HCT116 (cell line): ENCODE data around the gene SERTAD3. TPM values are rescaled to one million over a fixed set of nuclear protein-coding genes. Genes with fewer than 3 reads are reported as not detected.
A peak's percentile ranks its signal among the peaks of the same experiment; 100 is the strongest.

Source experiments
- ATAC-seq: fragments of 200-7000 bp; cut with Tn5 transposase; 2 replicates; pipeline ENCODE4 v1.9.1; 2020; ENCODE audit warnings: mild to moderate bottlenecking, moderate library complexity
- BruUV-seq: library from RNA; stranded (reverse); fragments of 400-500 nt; replicated peaks from 2 replicates; lab custom pipeline; 2021; lab: Mats Ljungman, UMichigan
- CTCF ChIA-PET: fragments of 300-600 bp; sonication (Branson Sonifier 250); formaldehyde crosslinking; loops from one replicate; lab custom pipeline; 2021; ENCODE audit warnings: antibody characterized with exemption; lab: Charles Lee
- POLR2A ChIA-PET: fragments of 300-600, 350-600 bp; sonication (Branson Sonifier 250); formaldehyde crosslinking; loops from one replicate; lab custom pipeline; 2021; ENCODE audit warnings: antibody characterized with exemption; lab: Charles Lee
- RAD21 ChIA-PET, 2 experiments: fragments of 300-600 bp; sonication (Branson Sonifier 250); formaldehyde crosslinking; loops; one replicate each; lab custom pipeline; 2023; ENCODE audit warnings: low total read pairs in 2 of 2; ENCODE audit not compliant: uncharacterized antibody in 2 of 2, unreplicated experiment in 2 of 2, low non-redundant PET in 1 of 2; lab: Charles Lee
- DNase-seq: peaks from one replicate; pipeline ENCODE4 v3.0.0-alpha.2; 2010; ENCODE audit warnings: low read depth, low spot score
- H2AFZ ChIP-seq: fragments of 200-600 bp; shearing (Covaris generic), sonication (generic); 2 replicates; pipeline ENCODE4 v1.6.1; 2017; ENCODE audit warnings: low read depth, mixed run types, mixed read lengths, antibody characterized with exemption, low read length; ENCODE audit not compliant: poor library complexity, severe bottlenecking
- H3K27ac ChIP-seq: 2 replicates; pipeline ENCODE4 v1.5.1; 2012; ENCODE audit warnings: low read depth, low read length
- H3K27me3 ChIP-seq: fragments of 200-600 bp; sonication (generic); 2 replicates; pipeline ENCODE4 v1.6.1; 2016; ENCODE audit warnings: mixed run types, low read length, mixed read lengths; ENCODE audit not compliant: insufficient read depth
- H3K36me3 ChIP-seq, 2 experiments: fragments of 200-500 bp in 1 of 2; fragments of 200-600 bp in 1 of 2; sonication (Bioruptor generic) in 1 of 2; sonication (generic) in 1 of 2; 2 replicates each; pipeline versions ENCODE4 v1.5.1 to v1.6.1; 2014 to 2016; ENCODE audit warnings: low read length in 2 of 2, inconsistent platforms in 1 of 2, mixed read lengths in 1 of 2, mixed run types in 1 of 2; ENCODE audit not compliant: insufficient read depth in 2 of 2, control insufficient read depth in 1 of 2
- H3K4me1 ChIP-seq, 2 experiments: fragments of 200-600 bp in 1 of 2; sonication (generic) in 1 of 2; 2 replicates each; pipeline versions ENCODE4 v1.5.1 to v1.6.1; 2012 to 2017; ENCODE audit warnings: low read length in 2 of 2, inconsistent platforms in 1 of 2, mild to moderate bottlenecking in 1 of 2, mixed read lengths in 1 of 2, mixed run types in 1 of 2, moderate library complexity in 1 of 2; ENCODE audit not compliant: insufficient read depth in 2 of 2, control insufficient read depth in 1 of 2
- H3K4me2 ChIP-seq: fragments of 200-600 bp; sonication (generic); 2 replicates; pipeline ENCODE4 v1.6.1; 2017; ENCODE audit warnings: mixed run types, low read length, mixed read lengths
- H3K4me3 ChIP-seq, 2 experiments: fragments of 200-600 bp in 1 of 2; sonication (generic) in 1 of 2; replicated peaks in 1 of 2; 2 replicates each; pipeline ENCODE4 v1.5.1; 2011 to 2016; ENCODE audit warnings: low read length in 2 of 2, control low read depth in 1 of 2, low read depth in 1 of 2, mild to moderate bottlenecking in 1 of 2, mixed read lengths in 1 of 2, mixed run types in 1 of 2
- H3K79me2 ChIP-seq: fragments of 200-600 bp; sonication (generic); 2 replicates; pipeline ENCODE4 v1.6.1; 2017; ENCODE audit warnings: mild to moderate bottlenecking, mixed run types, low read length, moderate library complexity, mixed read lengths; ENCODE audit not compliant: insufficient read depth
- H3K9ac ChIP-seq: fragments of 200-600 bp; sonication (generic); 2 replicates; pipeline ENCODE4 v1.6.1; 2016; ENCODE audit warnings: low read length, mixed read lengths
- H3K9me2 ChIP-seq: fragments of 200-600 bp; sonication (generic), shearing (Covaris generic); 2 replicates; pipeline ENCODE4 v1.6.1; 2017; ENCODE audit warnings: mixed run types, mild to moderate bottlenecking, moderate library complexity; ENCODE audit not compliant: insufficient read depth
- H3K9me3 ChIP-seq, 2 experiments: fragments of 200-500 bp in 1 of 2; fragments of 200-600 bp in 1 of 2; sonication (Bioruptor generic) in 1 of 2; sonication (generic) in 1 of 2; 2 replicates each; pipeline ENCODE4 v1.6.1; 2014 to 2017; ENCODE audit warnings: low read length in 2 of 2, mixed read lengths in 2 of 2, inconsistent platforms in 1 of 2, low read depth in 1 of 2, mild to moderate bottlenecking in 1 of 2, mixed run types in 1 of 2, moderate library complexity in 1 of 2; ENCODE audit not compliant: control insufficient read depth in 1 of 2, insufficient read depth in 1 of 2
- H4K20me1 ChIP-seq: fragments of 200-600 bp; sonication (generic), shearing (Covaris generic); 2 replicates; pipeline ENCODE4 v1.6.1; 2017; ENCODE audit warnings: mixed run types, mild to moderate bottlenecking, moderate library complexity; ENCODE audit not compliant: insufficient read depth
- CBX3 ChIP-seq: IDR thresholded peaks from 2 replicates; pipeline ENCODE4 v1.6.1; 2012; ENCODE audit warnings: low read depth
- CEBPB ChIP-seq: IDR thresholded peaks from 2 replicates; pipeline ENCODE4 v1.6.1; 2012; ENCODE audit warnings: low read depth
- EGR1 ChIP-seq: IDR thresholded peaks from 2 replicates; pipeline ENCODE4 v1.6.1; 2012; ENCODE audit warnings: low read depth
- EZH2 ChIP-seq: fragments of 200-600 bp; sonication (generic); IDR thresholded peaks from 2 replicates; pipeline ENCODE4 v1.6.1; 2017; ENCODE audit warnings: antibody characterized with exemption, mixed run types
- FOSL1 ChIP-seq: IDR thresholded peaks from 2 replicates; pipeline ENCODE4 v1.6.1; 2012; ENCODE audit warnings: low read depth
- POLR2A ChIP-seq: IDR thresholded peaks from 2 replicates; pipeline ENCODE4 v1.7.0; 2011; ENCODE audit warnings: borderline replicate concordance; ENCODE audit not compliant: insufficient read depth, insufficient read length; ENCODE audit errors: extremely low read depth
- POLR2AphosphoS5 ChIP-seq: IDR thresholded peaks from 2 replicates; pipeline ENCODE4 v1.6.1; 2011; ENCODE audit warnings: mild to moderate bottlenecking, low read depth, low read length, moderate library complexity
- RAD21 ChIP-seq: IDR thresholded peaks from 2 replicates; pipeline ENCODE4 v1.6.1; 2012; ENCODE audit warnings: low read depth, mild to moderate bottlenecking
- REST ChIP-seq: IDR thresholded peaks from 2 replicates; pipeline ENCODE4 v1.6.1; 2012; ENCODE audit warnings: low read depth
- SP1 ChIP-seq: IDR thresholded peaks from 2 replicates; pipeline ENCODE4 v1.6.1; 2012; ENCODE audit warnings: low read depth
- SRF ChIP-seq: IDR thresholded peaks from 2 replicates; pipeline ENCODE4 v1.6.1; 2012; ENCODE audit warnings: low read depth
- TCF7L2 ChIP-seq: IDR thresholded peaks from 2 replicates; pipeline ENCODE4 v1.7.0; 2011; ENCODE audit warnings: borderline replicate concordance, inconsistent platforms; ENCODE audit not compliant: insufficient read depth, insufficient read length; ENCODE audit errors: extremely low read depth
- YY1 ChIP-seq: IDR thresholded peaks from 2 replicates; pipeline ENCODE4 v1.6.1; 2011; ENCODE audit warnings: low read length, low read depth, moderate library complexity, mild to moderate bottlenecking; ENCODE audit not compliant: insufficient replicate concordance; ENCODE audit errors: extremely low read depth
- ZFX ChIP-seq: fragments of 450-650 bp; IDR thresholded peaks from 2 replicates; pipeline ENCODE4 v1.6.1; 2017
- ZNF274 ChIP-seq: fragments of 200-500 bp; sonication (Bioruptor generic); IDR thresholded peaks from 2 replicates; pipeline ENCODE4 v1.6.1; 2014; ENCODE audit warnings: mild to moderate bottlenecking, low read depth, low read length, inconsistent platforms
- intact Hi-C: fragments of 100-400 bp; cut with micrococcal nuclease; formaldehyde crosslinking; loops from 2 replicates; pipeline ENCODE4 v1.10.0; 2022
- total RNA-seq: library from RNA; stranded (reverse); gene quantifications from one replicate; pipeline ENCODE4 v1.2.1, GENCODE V29; 2021; ENCODE audit not compliant: unreplicated experiment

The SERTAD3 gene
- total RNA-seq, 1 experiment from 2014 or later: 32.4 TPM

DNA sequence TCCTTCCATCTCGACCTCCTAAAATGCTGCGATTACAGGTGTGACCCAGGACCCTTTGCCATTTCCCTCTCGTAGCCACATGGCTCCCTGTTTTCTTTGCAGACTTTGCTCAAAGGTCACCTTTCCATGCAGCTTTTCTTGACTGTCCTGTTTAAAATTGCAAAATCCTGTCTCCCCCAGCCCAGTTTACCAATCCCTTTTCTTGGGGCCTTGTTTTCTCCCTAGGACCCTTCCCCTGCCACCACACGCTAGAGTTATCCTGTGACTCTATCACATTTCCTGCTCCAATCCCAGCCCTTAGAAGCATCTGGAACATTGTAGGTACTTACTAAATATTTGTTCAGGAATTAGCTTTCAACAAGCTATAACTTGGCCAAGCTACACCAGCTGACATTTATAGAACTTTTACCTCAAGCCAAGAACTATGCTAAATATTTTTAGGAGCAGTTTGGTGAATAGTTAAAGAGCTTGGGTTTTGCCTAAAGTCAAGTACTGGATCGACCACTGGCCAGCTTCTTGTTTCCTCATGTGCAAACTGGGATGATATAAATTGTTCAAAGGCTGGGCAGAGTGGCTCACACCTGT lies 9.1 kb upstream of the SERTAD3 start:
- Histone ChIP-seq H3K9me3 (no peaks in the 10 kb centered on the region), H3K27ac (no peak overlapping the region), H2AFZ (no peak overlapping the region), H3K4me2 (no peak overlapping the region), H3K9me2 (no peaks in the 10 kb centered on the region), H3K36me3 (peaks cover 7 to 11% of the 10 kb centered on the region in 2 experiments), H4K20me1 (no peaks in the 10 kb centered on the region), H3K79me2 (no peaks in the 10 kb centered on the region)
- no TSS peak for BruUV-seq
- no peak for TF ChIP-seq RAD21
- no peak for TF ChIP-seq FOSL1
- no peak for TF ChIP-seq ZNF274
- no peak for TF ChIP-seq EGR1
- TF ChIP-seq, all 23 proteins: peak for 0
- ATAC-seq (no peak), DNase-seq (no peak)
- ChIA-PET RAD21 (interaction anchor here in 1 of 2 experiments (0.9 kb wide), 1 partner anchor 11 kb away, joined by 4 read pairs; no protein-coding TSS in a partner anchor), POLR2A (interaction anchor here (2.0 to 2.7 kb wide), 2 partner anchors 10 to 11 kb away, joined by 8 to 19 read pairs; partner anchors contain the start of genes BLVRB and SERTAD3), CTCF (interaction anchor here (1.3 kb wide), 1 partner anchor 11 kb away, joined by 4 read pairs; no protein-coding TSS in a partner anchor)
- H3K27me3 ChIP-seq: no peaks in the 10 kb centered on the region
- H3K4me3 ChIP-seq: no peak overlapping the region
- intact Hi-C loops: no loop called here
- H3K9ac ChIP-seq: no peak overlapping the region
- H3K4me1 ChIP-seq: peaks cover 5 to 7% of the 10 kb centered on the region in 2 experiments; a peak in 3 of 4 replicates

DNA sequence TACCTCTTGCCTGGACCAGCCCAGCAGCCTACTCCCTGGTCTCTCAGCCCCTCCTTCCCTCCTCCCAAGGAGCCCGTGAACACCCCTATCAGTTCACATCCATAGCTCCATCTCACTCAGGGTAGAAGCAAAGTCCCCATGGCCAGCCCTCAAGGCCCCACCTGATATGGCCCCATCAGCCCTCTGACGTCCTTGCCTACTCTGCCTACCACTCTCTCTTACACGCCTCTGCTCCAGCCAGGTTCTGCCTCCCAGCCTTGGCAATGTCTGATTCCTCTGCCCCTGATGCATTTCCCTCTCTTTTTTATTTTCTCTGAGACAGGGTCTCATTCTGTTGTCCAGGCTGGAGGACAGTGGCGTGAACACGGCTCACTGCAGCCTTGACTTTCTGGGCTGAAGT lies 7.9 kb upstream of the SERTAD3 start:
- no peaks in the 10 kb centered on the region for H4K20me1 ChIP-seq
- no peak overlapping the region for H3K4me2 ChIP-seq
- H2AFZ ChIP-seq: no peak overlapping the region
- no peak overlapping the region for H3K4me3 ChIP-seq
- H3K27ac ChIP-seq: no peak overlapping the region
- BruUV-seq: no TSS peak
- no peak for TF ChIP-seq ZFX
- TF ChIP-seq CBX3: no peak
- no peak for TF ChIP-seq POLR2A
- no peak for TF ChIP-seq ZNF274
- no peak for TF ChIP-seq SRF
- no peak for TF ChIP-seq EGR1
- TF ChIP-seq TCF7L2: no peak
- no peak for TF ChIP-seq FOSL1
- no peak for TF ChIP-seq YY1
- no peak for TF ChIP-seq CEBPB
- no peak for TF ChIP-seq POLR2AphosphoS5
- TF ChIP-seq SP1: no peak
- no peak for TF ChIP-seq EZH2
- no peak for TF ChIP-seq REST
- H3K9me2 ChIP-seq: no peaks in the 10 kb centered on the region
- H3K27me3 ChIP-seq: no peaks in the 10 kb centered on the region
- H3K79me2 ChIP-seq: no peaks in the 10 kb centered on the region
- ChIA-PET POLR2A (interaction anchor here (1.0 to 2.0 kb wide), 2 partner anchors 8 to 12 kb away, joined by 4 to 8 read pairs; partner anchors contain the start of gene SERTAD3), CTCF (no interaction called here), RAD21 (no interaction called here)
- peaks cover 5 to 7% of the 10 kb centered on the region in 2 experiments; a peak in 3 of 4 replicates for H3K4me1 ChIP-seq
- H3K9ac ChIP-seq: no peak overlapping the region
- 0 out of 2 replicates have a peak, but pooled peaks have one; percentile 22 for ATAC-seq
- no peak for DNase-seq
- no peaks in the 10 kb centered on the region for H3K9me3 ChIP-seq
- intact Hi-C loops: no loop called here
- H3K36me3 ChIP-seq: peaks cover 7 to 13% of the 10 kb centered on the region in 2 experiments
